Endothelial cell of umbilical vein (primary cell): ENCODE measurements around the gene LDLRAD4. TPM values are rescaled to one million over a fixed set of nuclear protein-coding genes. Genes with fewer than 3 reads are reported as not detected.

Experiments used
- BruUV-seq: library from RNA; stranded (reverse); fragments of 400-500 nt; replicated peaks from 2 replicates; lab custom pipeline; 2021; lab: Mats Ljungman, UMichigan
- CTCF ChIA-PET: fragments of 300-600, 350-600 bp; sonication (Branson Sonifier 250); formaldehyde crosslinking; loops from one replicate; lab custom pipeline; 2021; ENCODE audit warnings: antibody characterized with exemption, inconsistent platforms; lab: Charles Lee
- POLR2A ChIA-PET: fragments of 300-600, 350-600 bp; sonication (Branson Sonifier 250); formaldehyde crosslinking; loops from one replicate; lab custom pipeline; 2021; ENCODE audit warnings: antibody characterized with exemption, inconsistent platforms; lab: Charles Lee
- DNase-seq: peaks from one replicate; pipeline ENCODE4 v3.0.0-alpha.2; 2011; ENCODE audit warnings: low read depth, low spot score
- FAIRE-seq: peaks from 2 replicates; lab custom pipeline; 2011; peaks lifted over from hg19 to GRCh38; lab: Jason Lieb, UNC
- H2AFZ ChIP-seq: 2 replicates; pipeline ENCODE4 v1.6.0; 2012; ENCODE audit warnings: low read depth, low read length, control low read depth, inconsistent platforms
- H3K27ac ChIP-seq: 2 replicates; pipeline ENCODE4 v1.5.1; 2011; ENCODE audit warnings: low read depth, mild to moderate bottlenecking, control low read depth, low read length, moderate library complexity; ENCODE audit not compliant: insufficient read depth
- H3K27me3 ChIP-seq, 2 experiments: 2 replicates each; pipeline versions ENCODE4 v1.6.0 to v1.6.1; 2011; ENCODE audit warnings: low read length in 2 of 2, mixed read lengths in 1 of 2; ENCODE audit not compliant: control insufficient read depth in 2 of 2, insufficient read depth in 2 of 2
- H3K36me3 ChIP-seq, 2 experiments: 2 replicates in 1 of 2; 3 replicates in 1 of 2; pipeline ENCODE4 v1.5.1; 2011; ENCODE audit warnings: low read length in 2 of 2, mild to moderate bottlenecking in 1 of 2, moderate library complexity in 1 of 2; ENCODE audit not compliant: control insufficient read depth in 2 of 2, insufficient read depth in 2 of 2; ENCODE audit errors: extremely low read depth in 1 of 2
- H3K4me1 ChIP-seq: 3 replicates; pipeline ENCODE4 v1.5.1; 2011; ENCODE audit warnings: mild to moderate bottlenecking, low read length; ENCODE audit not compliant: control insufficient read depth, insufficient read depth; ENCODE audit errors: extremely low read depth
- H3K4me2 ChIP-seq: 2 replicates; pipeline ENCODE4 v1.6.1; 2011; ENCODE audit warnings: low read length, control low read depth, mixed read lengths; ENCODE audit not compliant: insufficient read depth
- H3K4me3 ChIP-seq, 3 experiments: fragments of 200-600 bp in 1 of 3; sonication (generic), shearing (Covaris generic) in 1 of 3; replicated peaks in 1 of 3; 2 replicates each; pipeline ENCODE4 v1.5.1; 2011 to 2016; ENCODE audit warnings: control low read depth in 3 of 3, low read length in 3 of 3, mild to moderate bottlenecking in 2 of 3, inconsistent platforms in 1 of 3, low read depth in 1 of 3, moderate library complexity in 1 of 3; ENCODE audit not compliant: insufficient read depth in 1 of 3
- H3K79me2 ChIP-seq: 2 replicates; pipeline ENCODE4 v1.6.0; 2012; ENCODE audit warnings: low read length, inconsistent platforms; ENCODE audit not compliant: control insufficient read depth, insufficient read depth
- H3K9ac ChIP-seq: replicated peaks from 2 replicates; pipeline ENCODE3; 2011; ENCODE audit warnings: low read length, control low read depth; ENCODE audit not compliant: insufficient read depth; ENCODE audit errors: extremely low read depth
- H3K9me1 ChIP-seq: replicated peaks from 3 replicates; pipeline ENCODE4 v1.6.0; 2011; ENCODE audit warnings: mild to moderate bottlenecking, low read length; ENCODE audit not compliant: control insufficient read depth, insufficient read depth; ENCODE audit errors: extremely low read depth
- H3K9me3 ChIP-seq: replicated peaks from 2 replicates; pipeline ENCODE4 v1.5.1; 2012; ENCODE audit warnings: low read length, inconsistent platforms; ENCODE audit not compliant: control insufficient read depth, insufficient read depth
- H4K20me1 ChIP-seq: replicated peaks from 2 replicates; pipeline ENCODE3; 2011; ENCODE audit warnings: mild to moderate bottlenecking, low read length; ENCODE audit not compliant: control insufficient read depth, insufficient read depth; ENCODE audit errors: extremely low read depth
- CTCF ChIP-seq, 2 donors: IDR thresholded peaks; 1 replicate in 1 of 2; 2 replicates in 1 of 2; pipeline ENCODE4 v1.5.1; 2011; ENCODE audit warnings: low read length in 2 of 2, mild to moderate bottlenecking in 2 of 2, moderate library complexity in 2 of 2, control low read depth in 1 of 2, inconsistent platforms in 1 of 2, low read depth in 1 of 2; ENCODE audit not compliant: insufficient read depth in 1 of 2; ENCODE audit errors: extremely low read depth in 1 of 2
- EZH2 ChIP-seq: IDR thresholded peaks from 2 replicates; pipeline ENCODE4 v1.6.1; 2012; ENCODE audit warnings: borderline replicate concordance, low read depth, mild to moderate bottlenecking, moderate library complexity, low read length, inconsistent platforms; ENCODE audit not compliant: severe bottlenecking
- FOS ChIP-seq: IDR thresholded peaks from 2 replicates; pipeline ENCODE4 v1.6.1; 2011; ENCODE audit warnings: mild to moderate bottlenecking, low read length, moderate library complexity, borderline replicate concordance; ENCODE audit not compliant: insufficient read depth
- JUN ChIP-seq: IDR thresholded peaks from 2 replicates; pipeline ENCODE4 v1.6.1; 2011; ENCODE audit warnings: borderline replicate concordance, low read depth; ENCODE audit not compliant: insufficient read length, insufficient read depth
- MYC ChIP-seq: IDR thresholded peaks from one replicate; pipeline ENCODE4 v1.6.1; 2011; ENCODE audit warnings: mild to moderate bottlenecking, low read depth, low read length
- POLR2A ChIP-seq: IDR thresholded peaks from 2 replicates; pipeline ENCODE4 v1.6.1; 2012; ENCODE audit warnings: low read depth, mild to moderate bottlenecking, control low read depth, low read length
- dilution Hi-C: fragments of 300-500 bp; cut with MboI; formaldehyde crosslinking; loops from one replicate; pipeline ENCODE4 v1.15.0; 2019; ENCODE audit warnings: low sequenced_read_pairs; ENCODE audit not compliant: extremely low pct_ligation_motif_present
- intact Hi-C: fragments of 100-400 bp; cut with micrococcal nuclease; formaldehyde crosslinking; loops from one replicate; pipeline ENCODE4 v1.10.0; 2022
- polyA plus RNA-seq, 4 experiments: library from polyadenylated mRNA; depleted of rRNA in 3 of 4; stranded (reverse) in 3 of 4; unstranded in 1 of 4; fragments of >200 nt; gene quantifications; 2 replicates each; pipeline versions ENCODE4 v1.2.1 to v1.2.3, GENCODE V29; 2011 to 2012; ENCODE audit warnings: missing spikeins in 1 of 4
- total RNA-seq: library from RNA; stranded (reverse); gene quantifications from 2 replicates; pipeline ENCODE4 v1.2.3, GENCODE V29; 2021
- TF ChIP-seq, protein P1 (sequence below): IDR thresholded peaks from 2 replicates; pipeline ENCODE4 v1.6.1; 2011; ENCODE audit not compliant: insufficient read depth, insufficient read length

Gene LDLRAD4
- total and polyA plus RNA-seq, 2 donors (not counting 3 experiments of a cell fraction or from before 2014, with no cell fraction given): 5.2 to 6.5 TPM

- DNase-seq (no peak), FAIRE-seq (no peak)
- Histone ChIP-seq H2AFZ (no peak overlapping the region), H3K9ac (no peak overlapping the region), H3K9me3 (no peaks in the 10 kb centered on the region), H3K79me2 (no peaks in the 10 kb centered on the region), H4K20me1 (no peaks in the 10 kb centered on the region), H3K4me1 (peaks cover 18% of the 10 kb centered on the region), H3K27ac (no peak overlapping the region), H3K4me3 (no peak overlapping the region), H3K9me1 (no peaks in the 10 kb centered on the region), H3K36me3 (no peaks in the 10 kb centered on the region), H3K27me3 (peaks cover 15 to 16% of the 10 kb centered on the region in 2 experiments), H3K4me2 (no peak overlapping the region)
- dilution Hi-C loops: no loop called here
- intact Hi-C loops: no loop called here
- ChIA-PET POLR2A (no interaction called here), CTCF (interaction anchor here (1.0 kb wide), 1 partner anchor 400 kb away, joined by 3 read pairs; no protein-coding TSS in a partner anchor)
- BruUV-seq: no TSS peak
- TF ChIP-seq EZH2 (no peak), FOS (no peak)
- TF ChIP-seq, protein P1, sequence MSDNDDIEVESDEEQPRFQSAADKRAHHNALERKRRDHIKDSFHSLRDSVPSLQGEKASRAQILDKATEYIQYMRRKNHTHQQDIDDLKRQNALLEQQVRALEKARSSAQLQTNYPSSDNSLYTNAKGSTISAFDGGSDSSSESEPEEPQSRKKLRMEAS: no peak
Observed at GRCh38 chr18:13615432-13615861, 396.9 kb downstream of the LDLRAD4 start.

GRCh38 chr18:13616041-13616440, 397.5 kb downstream of the LDLRAD4 start:
- Histone ChIP-seq H3K9me3 (no peaks in the 10 kb centered on the region), H3K27ac (no peak overlapping the region), H2AFZ (no peak overlapping the region), H3K4me2 (no peak overlapping the region), H4K20me1 (no peaks in the 10 kb centered on the region), H3K36me3 (no peaks in the 10 kb centered on the region), H3K9me1 (no peaks in the 10 kb centered on the region), H3K4me3 (no peak overlapping the region), H3K27me3 (peaks cover 15 to 16% of the 10 kb centered on the region in 2 experiments), H3K4me1 (peaks cover 12% of the 10 kb centered on the region), H3K79me2 (no peaks in the 10 kb centered on the region), H3K9ac (no peak overlapping the region)
- CTCF ChIA-PET: no interaction called here
- POLR2A ChIA-PET: no interaction called here
- intact Hi-C loops (no loop called here), dilution Hi-C loops (no loop called here)
- DNase-seq (no peak), FAIRE-seq (no peak)
- TF ChIP-seq CTCF (IDR thresholded peaks at IDR 0.05; ENCODE audit: extremely low read depth in 1 of 2, insufficient read depth in 1 of 2, low read depth in 1 of 2, low read length in 2 of 2): no peak
- TF ChIP-seq POLR2A: no peak
- no peak for TF ChIP-seq JUN
- TF ChIP-seq MYC: no peak
- TF ChIP-seq EZH2: no peak
- BruUV-seq: no TSS peak
